C4-2B (cell line): Measurements from ENCODE around the gene GADL1.

Experiments
- H3K27ac ChIP-seq: fragments of 450-650 bp; 2 replicates; pipeline ENCODE4 v1.5.1; 2017
- CTCF ChIP-seq: fragments of 450-650 bp; conservative IDR thresholded peaks from 2 replicates; pipeline ENCODE4 v1.5.1; 2017; ENCODE audit warnings: mild to moderate bottlenecking
- ZFX ChIP-seq: fragments of 450-650 bp; IDR thresholded peaks from 2 replicates; pipeline ENCODE4 v1.6.1; 2017

Gene GADL1

GRCh38 chr3:30894521-30895251 lies at the start of gene GADL1:
GADL1 (minus strand) TSS chr3:30894661; CDS start chr3:30894614, 47 bp downstream.
- H3K27ac ChIP-seq: no peak within 1 kb of the TSS
- TF ChIP-seq ZFX: no peak
- TF ChIP-seq CTCF: no peak

GRCh38 chr3:30944124-30944523 lies 49.7 kb upstream of the GADL1 start:
- no peak overlapping the region for H3K27ac ChIP-seq
- TF ChIP-seq CTCF (no peak), ZFX (no peak)

- TF ChIP-seq CTCF (no peak), ZFX (no peak)
- no peak overlapping the region for H3K27ac ChIP-seq
Measured at GRCh38 chr3:30943206-30943605, 48.7 kb upstream of the GADL1 start.

GRCh38 chr3:30941342-30941741 lies 46.9 kb upstream of the GADL1 start:
- H3K27ac ChIP-seq: no peak overlapping the region
- no peak for TF ChIP-seq ZFX
- TF ChIP-seq CTCF: no peak

GRCh38 chr3:30940740-30941139 lies 46.3 kb upstream of the GADL1 start:
- TF ChIP-seq ZFX: no peak
- no peak for TF ChIP-seq CTCF
- H3K27ac ChIP-seq: no peak overlapping the region

- H3K27ac ChIP-seq: no peak overlapping the region
- TF ChIP-seq CTCF: peak; percentile 61
- no peak for TF ChIP-seq ZFX
Measured at GRCh38 chr3:30934208-30934550, 39.7 kb upstream of the GADL1 start.

GRCh38 chr3:30933478-30934207 lies 39.2 kb upstream of the GADL1 start:
- TF ChIP-seq ZFX: no peak
- no peak for TF ChIP-seq CTCF
- H3K27ac ChIP-seq: no peak overlapping the region
